Mesenchymal stem cell (in vitro differentiated cells and primary cell): Measurements from ENCODE around the gene GGT1.

Experiments used
- DNase-seq: peaks from one replicate; pipeline ENCODE4 v3.0.0-alpha.2; 2013
- H2AFZ ChIP-seq: one replicate; pipeline ENCODE4 v1.6.1; 2013; ENCODE audit warnings: low read depth, mild to moderate bottlenecking, control low read depth, inconsistent platforms, low read length, moderate library complexity
- H2AK5ac ChIP-seq: 2 replicates; pipeline ENCODE4 v1.6.1; 2013; ENCODE audit warnings: low read length, moderate library complexity, mild to moderate bottlenecking, inconsistent platforms; ENCODE audit not compliant: severe bottlenecking
- H2BK120ac ChIP-seq: one replicate; pipeline ENCODE4 v1.6.1; 2013; ENCODE audit warnings: low read depth, mild to moderate bottlenecking, inconsistent platforms, low read length, moderate library complexity
- H2BK12ac ChIP-seq, 2 experiments: one replicate each; pipeline ENCODE4 v1.6.1; 2013; ENCODE audit warnings: inconsistent platforms in 2 of 2, low read length in 2 of 2, mild to moderate bottlenecking in 2 of 2, moderate library complexity in 2 of 2, control low read depth in 1 of 2
- H2BK15ac ChIP-seq: one replicate; pipeline ENCODE4 v1.6.1; 2013; ENCODE audit warnings: mild to moderate bottlenecking, low read depth, inconsistent platforms; ENCODE audit not compliant: poor library complexity, severe bottlenecking
- H2BK5ac ChIP-seq: 2 replicates; pipeline ENCODE4 v1.6.1; 2013; ENCODE audit warnings: low read depth, mild to moderate bottlenecking, low read length, control low read depth, inconsistent platforms; ENCODE audit not compliant: poor library complexity, severe bottlenecking
- H3K14ac ChIP-seq, 2 experiments: one replicate each; pipeline ENCODE4 v1.6.1; 2013; ENCODE audit warnings: inconsistent platforms in 2 of 2, low read length in 2 of 2, control low read depth in 1 of 2, mild to moderate bottlenecking in 1 of 2, moderate library complexity in 1 of 2
- H3K18ac ChIP-seq, 2 experiments: one replicate each; pipeline ENCODE4 v1.6.1; 2013; ENCODE audit warnings: inconsistent platforms in 2 of 2, low read length in 2 of 2, control low read depth in 1 of 2, low read depth in 1 of 2, mild to moderate bottlenecking in 1 of 2
- H3K23ac ChIP-seq, 2 experiments: one replicate each; pipeline ENCODE4 v1.6.1; 2013; ENCODE audit warnings: inconsistent platforms in 2 of 2, low read length in 2 of 2, mild to moderate bottlenecking in 2 of 2, moderate library complexity in 2 of 2, control low read depth in 1 of 2
- H3K27ac ChIP-seq: 2 replicates; pipeline ENCODE4 v1.5.1; 2013; ENCODE audit warnings: mild to moderate bottlenecking, moderate library complexity, low read length, control low read depth, inconsistent platforms; ENCODE audit not compliant: poor library complexity, severe bottlenecking
- H3K27me3 ChIP-seq, 2 experiments: 2 replicates each; pipeline versions ENCODE4 v1.6.1 to v1.7.0; 2013; ENCODE audit warnings: low read length in 2 of 2, mild to moderate bottlenecking in 2 of 2, moderate library complexity in 2 of 2, control low read depth in 1 of 2, inconsistent platforms in 1 of 2; ENCODE audit not compliant: control insufficient read depth in 1 of 2, insufficient read depth in 1 of 2
- H3K36me3 ChIP-seq, 2 experiments: 2 replicates each; pipeline versions ENCODE4 v1.6.1 to v1.7.0; 2013; ENCODE audit warnings: low read length in 2 of 2, control low read depth in 1 of 2, inconsistent platforms in 1 of 2, low read depth in 1 of 2, mild to moderate bottlenecking in 1 of 2; ENCODE audit not compliant: insufficient read depth in 2 of 2, control insufficient read depth in 1 of 2
- H3K4ac ChIP-seq, 2 experiments: one replicate each; pipeline ENCODE4 v1.6.1; 2013; ENCODE audit warnings: inconsistent platforms in 2 of 2, low read length in 2 of 2, mild to moderate bottlenecking in 2 of 2, moderate library complexity in 2 of 2, control low read depth in 1 of 2, low read depth in 1 of 2
- H3K4me1 ChIP-seq: 2 replicates; pipeline ENCODE4 v1.6.1; 2013; ENCODE audit warnings: low read depth, low read length, control low read depth; ENCODE audit not compliant: control insufficient read depth, insufficient read depth
- H3K4me2 ChIP-seq: 2 replicates; pipeline ENCODE4 v1.6.1; 2013; ENCODE audit warnings: low read length, mild to moderate bottlenecking, inconsistent platforms; ENCODE audit not compliant: poor library complexity, severe bottlenecking
- H3K4me3 ChIP-seq, 2 experiments: 2 replicates each; pipeline versions ENCODE4 v1.5.1 to v1.7.0; 2013; ENCODE audit warnings: low read length in 2 of 2, mild to moderate bottlenecking in 2 of 2, control low read depth in 1 of 2, low read depth in 1 of 2; ENCODE audit not compliant: insufficient read depth in 1 of 2
- H3K79me1 ChIP-seq: replicated peaks from 2 replicates; pipeline ENCODE4 v1.6.1; 2013; ENCODE audit warnings: mild to moderate bottlenecking, control low read depth, low read length, inconsistent platforms; ENCODE audit not compliant: poor library complexity, severe bottlenecking
- H3K9ac ChIP-seq: 2 replicates; pipeline ENCODE4 v1.7.0; 2013; ENCODE audit warnings: mild to moderate bottlenecking, low read length, moderate library complexity
- H3K9me3 ChIP-seq: 2 replicates; pipeline ENCODE4 v1.7.0; 2013; ENCODE audit warnings: mild to moderate bottlenecking, low read length; ENCODE audit not compliant: control insufficient read depth
- H4K8ac ChIP-seq: one replicate; pipeline ENCODE4 v1.6.1; 2013; ENCODE audit warnings: inconsistent platforms, mild to moderate bottlenecking, low read length, moderate library complexity
- H4K91ac ChIP-seq: one replicate; pipeline ENCODE4 v1.6.1; 2013; ENCODE audit warnings: mild to moderate bottlenecking, low read length, inconsistent platforms
- WGBS: methylation state at CpG from one replicate; pipeline ENCODE4 v1.1.7; 2013; ENCODE audit warnings: mixed read lengths; 5-methylcytosine and 5-hydroxymethylcytosine counted together

GGT1 gene

GRCh38 chr22:24587948-24588347 lies 15.0 kb upstream of the GGT1 start:
- 91% methylated on average over 8 of the region's 8 CpGs for WGBS
- Histone ChIP-seq H4K91ac (no peak overlapping the region), H3K27ac (no peak overlapping the region), H3K36me3 (peaks cover 40 to 51% of the 10 kb centered on the region in 2 experiments), H3K23ac (no peak overlapping the region), H3K4me3 (no peak overlapping the region), H3K9me3 (no peaks in the 10 kb centered on the region), H2BK15ac (no peak overlapping the region), H2AK5ac (no peak overlapping the region), H3K4me1 (peaks cover 43% of the 10 kb centered on the region), H2BK12ac (no peak overlapping the region), H3K18ac (no peak overlapping the region), H3K27me3 (no peaks in the 10 kb centered on the region), H3K14ac (no peak overlapping the region), H2BK5ac (no peak overlapping the region), H2BK120ac (no peak overlapping the region), H3K4ac (no peak overlapping the region), H3K9ac (no peak overlapping the region), H3K79me1 (peaks cover 2% of the 10 kb centered on the region), H4K8ac (no peak overlapping the region), H3K4me2 (no peak overlapping the region), H2AFZ (no peak overlapping the region)
- DNase-seq, result no peak

- Histone ChIP-seq H3K27me3 (no peaks in the 10 kb centered on the region), H3K27ac (no peak overlapping the region), H2AFZ (no peak overlapping the region), H3K4me2 (no peak overlapping the region), H3K23ac (no peak overlapping the region), H3K9ac (no peak overlapping the region), H3K9me3 (no peaks in the 10 kb centered on the region), H2BK12ac (no peak overlapping the region), H3K4me1 (peaks cover 41% of the 10 kb centered on the region), H3K79me1 (peaks cover 2% of the 10 kb centered on the region), H4K8ac (no peak overlapping the region), H3K36me3 (peaks cover 40 to 48% of the 10 kb centered on the region in 2 experiments), H3K18ac (no peak overlapping the region), H2AK5ac (no peak overlapping the region), H4K91ac (no peak overlapping the region), H3K14ac (no peak overlapping the region), H3K4me3 (no peak overlapping the region), H3K4ac (no peak overlapping the region), H2BK15ac (no peak overlapping the region), H2BK120ac (no peak overlapping the region), H2BK5ac (no peak overlapping the region)
- WGBS, result 88% methylated on average over 12 of the region's 13 CpGs
- no peak for DNase-seq
Observed at GRCh38 chr22:24588381-24588756, 14.6 kb upstream of the GGT1 start.

- Histone ChIP-seq H3K18ac (no peak overlapping the region), H3K14ac (no peak overlapping the region), H2BK5ac (no peak overlapping the region), H3K27ac (no peak overlapping the region), H3K27me3 (no peaks in the 10 kb centered on the region), H3K4me1 (peaks cover 42% of the 10 kb centered on the region), H2BK120ac (no peak overlapping the region), H3K4me3 (no peak overlapping the region), H4K91ac (no peak overlapping the region), H3K4ac (no peak overlapping the region), H2AFZ (no peak overlapping the region), H2BK12ac (no peak overlapping the region), H4K8ac (no peak overlapping the region), H3K79me1 (peaks cover 2% of the 10 kb centered on the region), H3K9me3 (no peaks in the 10 kb centered on the region), H2AK5ac (no peak overlapping the region), H2BK15ac (no peak overlapping the region), H3K9ac (no peak overlapping the region), H3K36me3 (peaks cover 40 to 48% of the 10 kb centered on the region in 2 experiments), H3K4me2 (no peak overlapping the region), H3K23ac (no peak overlapping the region)
- no peak for DNase-seq
- 95% methylated on average over 19 of the region's 21 CpGs for WGBS
Observed at GRCh38 chr22:24588757-24589481, 14.1 kb upstream of the GGT1 start.

GRCh38 chr22:24589518-24590030 lies 13.4 kb upstream of the GGT1 start:
- H3K4ac ChIP-seq, result no peak overlapping the region
- no peak overlapping the region for H3K9ac ChIP-seq
- peaks cover 40 to 48% of the 10 kb centered on the region in 2 experiments for H3K36me3 ChIP-seq
- no peak overlapping the region for H3K27ac ChIP-seq
- H4K91ac ChIP-seq, result no peak overlapping the region
- no peak overlapping the region for H3K23ac ChIP-seq
- no peak overlapping the region for H3K18ac ChIP-seq
- H2BK12ac ChIP-seq, result no peak overlapping the region
- no peak overlapping the region for H3K14ac ChIP-seq
- no peak for DNase-seq
- peaks cover 2% of the 10 kb centered on the region for H3K79me1 ChIP-seq
- no peak overlapping the region for H2BK15ac ChIP-seq
- no peaks in the 10 kb centered on the region for H3K27me3 ChIP-seq
- peaks cover 42% of the 10 kb centered on the region for H3K4me1 ChIP-seq
- 92% methylated on average over 5 of the region's 7 CpGs for WGBS
- no peak overlapping the region for H4K8ac ChIP-seq
- H2BK5ac ChIP-seq, result no peak overlapping the region
- H3K4me3 ChIP-seq, result no peak overlapping the region
- H3K4me2 ChIP-seq, result no peak overlapping the region
- H2AK5ac ChIP-seq, result no peak overlapping the region
- H2AFZ ChIP-seq, result no peak overlapping the region
- H2BK120ac ChIP-seq, result no peak overlapping the region
- no peaks in the 10 kb centered on the region for H3K9me3 ChIP-seq
